HEK293 (cell line): ENCODE data around the gene RNF123.

ENCODE experiments used
- CTCF ChIA-PET: fragments of 350-600 bp; formaldehyde crosslinking; extraction: SDS; loops from one replicate; lab custom pipeline; 2021; ENCODE audit warnings: antibody characterized with exemption; lab: Yijun Ruan, JAX
- POLR2A ChIA-PET: fragments of 300-600 bp; formaldehyde crosslinking; extraction: SDS; loops from one replicate; lab custom pipeline; 2020; ENCODE audit warnings: antibody characterized with exemption, inconsistent platforms; lab: Yijun Ruan, JAX
- H3K27ac ChIP-seq: fragments of 200-500 bp; sonication (Bioruptor generic); 2 replicates; pipeline ENCODE4 v1.5.1; 2014; ENCODE audit warnings: low read depth, low read length, control low read depth, inconsistent platforms; ENCODE audit errors: extremely low read depth
- H3K36me3 ChIP-seq, 2 experiments: fragments of 200-500 bp in 1 of 2; sonication (Bioruptor generic) in 1 of 2; 1 replicate in 1 of 2; 2 replicates in 1 of 2; pipeline ENCODE4 v1.5.1; 2014 to 2017; ENCODE audit warnings: inconsistent platforms in 2 of 2, low read length in 2 of 2; ENCODE audit not compliant: control insufficient read depth in 2 of 2, insufficient read depth in 1 of 2
- H3K4me1 ChIP-seq: fragments of 200-500 bp; sonication (Bioruptor generic); 2 replicates; pipeline ENCODE4 v1.5.1; 2014; ENCODE audit warnings: mild to moderate bottlenecking, low read length, inconsistent platforms; ENCODE audit not compliant: control insufficient read depth, insufficient read depth
- H3K4me3 ChIP-seq: 2 replicates; pipeline ENCODE4 v1.5.1; 2011; ENCODE audit warnings: low read depth, mild to moderate bottlenecking, control low read depth, low read length, moderate library complexity
- H3K9me3 ChIP-seq: fragments of 200-500 bp; sonication (Bioruptor generic); 2 replicates; pipeline ENCODE4 v1.5.1; 2014; ENCODE audit warnings: low read depth, low read length, inconsistent platforms; ENCODE audit not compliant: control insufficient read depth, insufficient read depth
- GLIS1 ChIP-seq: fragments of 450-650 bp; formaldehyde crosslinking; IDR thresholded peaks from 2 replicates; pipeline ENCODE4 v1.5.1; 2016; ENCODE audit warnings: missing biosample characterization, missing genetic modification characterization
- MEIS1 ChIP-seq: sonication (generic); formaldehyde crosslinking; IDR thresholded peaks from 2 replicates; pipeline ENCODE4 v1.8.1; 2022; ENCODE audit warnings: missing genetic modification reagents, mild to moderate bottlenecking, borderline replicate concordance
- REST ChIP-seq: fragments of 450-650 bp; formaldehyde crosslinking; IDR thresholded peaks from 2 replicates; pipeline ENCODE4 v1.5.1; 2016; ENCODE audit warnings: missing biosample characterization, missing genetic modification characterization
- SP7 ChIP-seq: fragments of 450-650 bp; formaldehyde crosslinking; IDR thresholded peaks from 2 replicates; pipeline ENCODE4 v1.5.1; 2016; ENCODE audit warnings: missing biosample characterization, missing genetic modification characterization
- ZBTB21 ChIP-seq: fragments of 450-650 bp; formaldehyde crosslinking; IDR thresholded peaks from 2 replicates; pipeline ENCODE4 v1.5.1; 2017; ENCODE audit warnings: missing biosample characterization, missing genetic modification characterization
- ZIC2 ChIP-seq: fragments of 450-650 bp; formaldehyde crosslinking; IDR thresholded peaks from 2 replicates; pipeline ENCODE4 v1.5.1; 2016; ENCODE audit warnings: missing biosample characterization, missing genetic modification characterization
- ZNF112 ChIP-seq: fragments of 450-650 bp; formaldehyde crosslinking; IDR thresholded peaks from 2 replicates; pipeline ENCODE4 v1.5.0; 2017; ENCODE audit warnings: missing biosample characterization, missing genetic modification characterization
- ZNF155 ChIP-seq: fragments of 450-650 bp; formaldehyde crosslinking; IDR thresholded peaks from 2 replicates; pipeline ENCODE4 v1.5.1; 2016; ENCODE audit warnings: missing biosample characterization, missing genetic modification characterization
- ZNF184 ChIP-seq: fragments of 450-650 bp; IDR thresholded peaks from 2 replicates; pipeline ENCODE4 v1.5.1; 2018; ENCODE audit warnings: missing biosample characterization, mild to moderate bottlenecking, missing genetic modification characterization
- ZNF211 ChIP-seq: fragments of 450-650 bp; formaldehyde crosslinking; IDR thresholded peaks from 2 replicates; pipeline ENCODE4 v1.5.1; 2016; ENCODE audit warnings: low read depth, missing biosample characterization, missing genetic modification characterization
- ZNF416 ChIP-seq: fragments of 450-650 bp; formaldehyde crosslinking; IDR thresholded peaks from 2 replicates; pipeline ENCODE4 v1.5.1; 2016; ENCODE audit warnings: missing biosample characterization, missing genetic modification characterization
- ZNF48 ChIP-seq: fragments of 450-650 bp; formaldehyde crosslinking; IDR thresholded peaks from 2 replicates; pipeline ENCODE4 v1.5.1; 2016; ENCODE audit warnings: missing biosample characterization, missing genetic modification characterization
- ZNF518A ChIP-seq: fragments of 450-650 bp; formaldehyde crosslinking; conservative IDR thresholded peaks from 2 replicates; pipeline ENCODE4 v1.5.1; 2016; ENCODE audit warnings: low read depth, missing biosample characterization, missing genetic modification characterization
- ZNF549 ChIP-seq: fragments of 450-650 bp; IDR thresholded peaks from 2 replicates; pipeline ENCODE4 v1.5.1; 2018; ENCODE audit warnings: missing biosample characterization, missing genetic modification characterization, mild to moderate bottlenecking, inconsistent platforms, moderate library complexity
- ZNF560 ChIP-seq: fragments of 450-650 bp; formaldehyde crosslinking; IDR thresholded peaks from 2 replicates; pipeline ENCODE4 v1.5.1; 2017; ENCODE audit warnings: missing biosample characterization, missing genetic modification characterization, borderline replicate concordance
- ZNF610 ChIP-seq: fragments of 450-650 bp; formaldehyde crosslinking; IDR thresholded peaks from 2 replicates; pipeline ENCODE4 v1.5.1; 2016; ENCODE audit warnings: missing biosample characterization, missing genetic modification characterization, borderline replicate concordance
- ZNF629 ChIP-seq: fragments of 450-650 bp; formaldehyde crosslinking; IDR thresholded peaks from 2 replicates; pipeline ENCODE4 v1.5.1; 2017; ENCODE audit warnings: missing biosample characterization, missing genetic modification characterization
- ZNF654 ChIP-seq: fragments of 450-650 bp; formaldehyde crosslinking; IDR thresholded peaks from 2 replicates; pipeline ENCODE4 v1.5.1; 2016; ENCODE audit warnings: low read depth, missing biosample characterization, missing genetic modification characterization
- ZNF660 ChIP-seq: fragments of 450-650 bp; IDR thresholded peaks from 2 replicates; pipeline ENCODE4 v1.5.1; 2018; ENCODE audit warnings: missing biosample characterization, mild to moderate bottlenecking, missing genetic modification characterization
- ZNF837 ChIP-seq: fragments of 450-650 bp; formaldehyde crosslinking; IDR thresholded peaks from 2 replicates; pipeline ENCODE4 v1.5.1; 2016; ENCODE audit warnings: missing biosample characterization, missing genetic modification characterization
- TF ChIP-seq, protein P1 (sequence below): fragments of 450-650 bp; formaldehyde crosslinking; IDR thresholded peaks from 2 replicates; pipeline ENCODE4 v1.5.1; 2016; ENCODE audit warnings: missing biosample characterization, missing genetic modification characterization, low read depth

The RNF123 gene

DNA sequence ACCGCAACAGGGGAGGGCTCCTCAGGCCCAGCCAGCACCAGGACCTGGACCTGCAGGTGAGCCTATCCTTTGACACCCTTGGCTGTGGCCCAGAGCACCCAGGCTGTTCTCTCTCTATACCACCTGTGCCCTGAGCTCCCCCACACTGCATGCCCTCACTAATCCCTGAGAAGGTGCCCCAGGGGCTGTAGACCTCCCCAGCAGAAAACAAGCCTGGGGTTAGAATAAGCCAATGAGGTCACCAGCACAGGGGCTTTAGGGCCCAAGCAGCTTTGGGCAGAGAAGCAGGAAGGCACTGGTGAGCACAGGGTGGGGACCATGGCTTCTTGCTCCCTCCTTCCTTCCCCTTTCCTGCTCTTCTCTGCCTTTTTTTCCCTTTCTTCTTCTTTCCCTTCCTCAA, 25.5 kb upstream of the RNF123 start:
- Histone ChIP-seq H3K4me1 (no peaks in the 10 kb centered on the region), H3K27ac (no peak overlapping the region), H3K36me3 (no peaks in the 10 kb centered on the region), H3K9me3 (no peaks in the 10 kb centered on the region), H3K4me3 (no peak overlapping the region)
- ChIA-PET CTCF (interaction anchor here (0.6 to 1.3 kb wide), 3 partner anchors 8 to 496 kb away, joined by 3 to 4 read pairs (median 3); no protein-coding TSS in a partner anchor), POLR2A (no interaction called here)
- no peak for TF ChIP-seq ZNF211 (tag by site-specific recombination)
- peak; percentile 92 for TF ChIP-seq GLIS1 (tag by site-specific recombination)

DNA sequence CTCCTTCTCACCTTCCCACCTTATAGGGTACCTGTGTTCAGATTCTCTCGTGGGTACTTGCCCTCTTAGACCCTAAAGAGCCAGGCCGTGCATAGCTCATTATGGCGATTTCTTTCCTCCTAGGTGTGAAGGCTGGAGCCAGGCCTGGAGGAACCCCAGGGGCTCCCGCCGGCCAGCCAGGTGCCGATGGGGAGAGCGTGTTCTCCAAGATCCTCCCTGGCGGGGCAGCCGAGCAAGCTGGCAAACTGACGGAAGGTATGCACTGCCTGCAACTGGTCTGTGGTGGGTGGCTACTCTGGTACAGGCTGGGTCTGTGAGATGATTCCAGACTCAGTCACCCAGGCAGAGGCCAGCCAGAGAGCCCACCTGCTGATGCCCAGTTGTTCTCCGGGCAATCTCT, 25.1 kb upstream of the RNF123 start:
- POLR2A ChIA-PET = no interaction called here
- H3K4me1 ChIP-seq = no peaks in the 10 kb centered on the region
- TF ChIP-seq MEIS1 (CRISPR knock-in tag) = no peak
- no peak for TF ChIP-seq SP7 (tag by site-specific recombination)
- TF ChIP-seq ZNF610 (tag by site-specific recombination) = no peak
- no peak for TF ChIP-seq GLIS1 (tag by site-specific recombination)
- TF ChIP-seq REST (tag by site-specific recombination) = no peak
- TF ChIP-seq ZNF837 (tag by site-specific recombination) = no peak
- no peak for TF ChIP-seq ZNF654
- no peak for TF ChIP-seq ZNF629 (tag by site-specific recombination)
- no peak for TF ChIP-seq ZNF155 (tag by site-specific recombination)
- TF ChIP-seq ZBTB21 (tag by site-specific recombination) = no peak
- TF ChIP-seq, all 188 proteins: peak for 0
- Histone ChIP-seq H3K27ac (no peak overlapping the region), H3K36me3 (no peaks in the 10 kb centered on the region), H3K4me3 (no peak overlapping the region), H3K9me3 (no peaks in the 10 kb centered on the region)
- CTCF ChIA-PET = interaction anchor here (0.5 to 1.3 kb wide), 4 partner anchors 8 to 497 kb away, joined by 3 to 4 read pairs (median 4); no protein-coding TSS in a partner anchor

- no peaks in the 10 kb centered on the region for H3K9me3 ChIP-seq
- CTCF ChIA-PET = interaction anchor here (1.2 kb wide), 1 partner anchor 126 kb away, joined by 3 read pairs; no protein-coding TSS in a partner anchor
- H3K4me1 ChIP-seq = no peaks in the 10 kb centered on the region
- H3K36me3 ChIP-seq = no peaks in the 10 kb centered on the region
- H3K27ac ChIP-seq = no peak overlapping the region
- H3K4me3 ChIP-seq = no peak overlapping the region
- POLR2A ChIA-PET = no interaction called here
- TF ChIP-seq ZNF48 (tag by site-specific recombination) (no peak), ZIC2 (tag by site-specific recombination) (no peak), ZNF549 (tag by site-specific recombination) (no peak), ZNF112 (tag by site-specific recombination) (no peak), ZNF560 (tag by site-specific recombination) (no peak), ZNF184 (tag by site-specific recombination) (no peak), ZNF155 (tag by site-specific recombination) (no peak), ZNF660 (tag by site-specific recombination) (no peak), ZNF518A (tag by site-specific recombination) (no peak), ZNF416 (tag by site-specific recombination) (no peak)
- TF ChIP-seq, protein P1, sequence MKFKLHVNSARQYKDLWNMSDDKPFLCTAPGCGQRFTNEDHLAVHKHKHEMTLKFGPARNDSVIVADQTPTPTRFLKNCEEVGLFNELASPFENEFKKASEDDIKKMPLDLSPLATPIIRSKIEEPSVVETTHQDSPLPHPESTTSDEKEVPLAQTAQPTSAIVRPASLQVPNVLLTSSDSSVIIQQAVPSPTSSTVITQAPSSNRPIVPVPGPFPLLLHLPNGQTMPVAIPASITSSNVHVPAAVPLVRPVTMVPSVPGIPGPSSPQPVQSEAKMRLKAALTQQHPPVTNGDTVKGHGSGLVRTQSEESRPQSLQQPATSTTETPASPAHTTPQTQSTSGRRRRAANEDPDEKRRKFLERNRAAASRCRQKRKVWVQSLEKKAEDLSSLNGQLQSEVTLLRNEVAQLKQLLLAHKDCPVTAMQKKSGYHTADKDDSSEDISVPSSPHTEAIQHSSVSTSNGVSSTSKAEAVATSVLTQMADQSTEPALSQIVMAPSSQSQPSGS (tag by site-specific recombination) = no peak
Measured at GRCh38 chr3:49665822-49666519, 23.4 kb upstream of the RNF123 start.
